ENCODE data around the gene RNU6-9.
"Not testable (repeated sequence)": the region's sequence is repeated elsewhere in the genome, so short reads cannot be mapped to it uniquely, and the experiment has no call there.

RNU6-9 gene

DNA sequence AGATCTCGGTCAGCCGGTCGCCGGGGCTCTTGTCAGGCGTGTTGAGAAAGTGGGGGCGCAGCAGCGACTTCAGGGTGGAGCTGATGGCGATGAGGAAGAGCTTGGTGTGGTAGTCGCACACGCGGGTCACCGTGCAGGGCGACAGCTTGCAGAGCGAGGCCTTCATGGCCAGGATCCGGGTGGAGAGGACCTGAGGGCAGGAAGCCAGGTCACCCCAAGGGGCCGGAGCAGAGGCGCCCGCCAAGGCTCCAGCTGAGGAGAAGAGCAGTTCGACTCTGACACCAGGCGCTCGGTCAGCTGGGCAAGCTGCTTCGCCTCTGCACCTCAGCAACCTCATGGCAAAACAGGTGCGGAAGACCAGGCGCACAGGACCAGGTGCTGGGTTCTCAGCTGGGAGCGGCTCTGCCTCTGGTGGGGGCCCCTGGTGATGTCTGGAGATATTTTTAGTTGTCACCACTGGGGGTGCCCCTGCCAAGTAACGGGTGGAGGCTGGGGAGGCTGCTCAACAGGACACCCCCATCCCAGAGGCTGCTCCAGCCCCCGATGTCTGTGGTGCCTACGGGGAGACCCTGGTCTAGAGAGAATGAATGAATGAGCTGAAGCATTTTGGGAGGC, 17.9 kb upstream of the RNU6-9 start (continued):
- TF ChIP-seq POU6F1 (CRISPR knock-in tag; IDR thresholded peaks at IDR 0.05; ENCODE audit: borderline replicate concordance, low read depth) = no peak
- TF ChIP-seq ZNF70 (CRISPR knock-in tag; IDR thresholded peaks at IDR 0.05) = no peak
- TF ChIP-seq ZFP30 (CRISPR knock-in tag; IDR thresholded peaks at IDR 0.05) = no peak
- TF ChIP-seq GLIS3 (CRISPR knock-in tag; IDR thresholded peaks at IDR 0.05) = no peak
- no peak for TF ChIP-seq RARB (CRISPR knock-in tag; IDR thresholded peaks at IDR 0.05)

- TF ChIP-seq CSRNP3 (CRISPR knock-in tag; IDR thresholded peaks at IDR 0.05) (no peak), ZNF8 (CRISPR knock-in tag; IDR thresholded peaks at IDR 0.05) (no peak), ZFP30 (CRISPR knock-in tag; IDR thresholded peaks at IDR 0.05) (no peak), ESRRG (CRISPR knock-in tag; IDR thresholded peaks at IDR 0.05) (no peak), ZNF70 (CRISPR knock-in tag; IDR thresholded peaks at IDR 0.05) (no peak), ZC3H10 (CRISPR knock-in tag; IDR thresholded peaks at IDR 0.05) (no peak), SNAI2 (CRISPR knock-in tag; IDR thresholded peaks at IDR 0.05) (no peak), CSDC2 (CRISPR knock-in tag; IDR thresholded peaks at IDR 0.05) (no peak), PPARA (CRISPR knock-in tag; IDR thresholded peaks at IDR 0.05; ENCODE audit: borderline replicate concordance) (no peak), TOX (CRISPR knock-in tag; IDR thresholded peaks at IDR 0.05; ENCODE audit: borderline replicate concordance) (no peak), ISL1 (CRISPR knock-in tag; IDR thresholded peaks at IDR 0.05) (no peak), POU6F1 (CRISPR knock-in tag; IDR thresholded peaks at IDR 0.05; ENCODE audit: borderline replicate concordance, low read depth) (no peak), RARB (CRISPR knock-in tag; IDR thresholded peaks at IDR 0.05) (no peak), TCF4 (CRISPR knock-in tag; IDR thresholded peaks at IDR 0.05; ENCODE audit: borderline replicate concordance) (no peak), GLIS3 (CRISPR knock-in tag; IDR thresholded peaks at IDR 0.05) (no peak)
- TF ChIP-seq, protein P1, sequence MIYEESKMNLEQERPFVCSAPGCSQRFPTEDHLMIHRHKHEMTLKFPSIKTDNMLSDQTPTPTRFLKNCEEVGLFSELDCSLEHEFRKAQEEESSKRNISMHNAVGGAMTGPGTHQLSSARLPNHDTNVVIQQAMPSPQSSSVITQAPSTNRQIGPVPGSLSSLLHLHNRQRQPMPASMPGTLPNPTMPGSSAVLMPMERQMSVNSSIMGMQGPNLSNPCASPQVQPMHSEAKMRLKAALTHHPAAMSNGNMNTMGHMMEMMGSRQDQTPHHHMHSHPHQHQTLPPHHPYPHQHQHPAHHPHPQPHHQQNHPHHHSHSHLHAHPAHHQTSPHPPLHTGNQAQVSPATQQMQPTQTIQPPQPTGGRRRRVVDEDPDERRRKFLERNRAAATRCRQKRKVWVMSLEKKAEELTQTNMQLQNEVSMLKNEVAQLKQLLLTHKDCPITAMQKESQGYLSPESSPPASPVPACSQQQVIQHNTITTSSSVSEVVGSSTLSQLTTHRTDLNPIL (CRISPR knock-in tag; IDR thresholded peaks at IDR 0.05; ENCODE audit: low read depth) = no peak
- TF ChIP-seq, protein P2, sequence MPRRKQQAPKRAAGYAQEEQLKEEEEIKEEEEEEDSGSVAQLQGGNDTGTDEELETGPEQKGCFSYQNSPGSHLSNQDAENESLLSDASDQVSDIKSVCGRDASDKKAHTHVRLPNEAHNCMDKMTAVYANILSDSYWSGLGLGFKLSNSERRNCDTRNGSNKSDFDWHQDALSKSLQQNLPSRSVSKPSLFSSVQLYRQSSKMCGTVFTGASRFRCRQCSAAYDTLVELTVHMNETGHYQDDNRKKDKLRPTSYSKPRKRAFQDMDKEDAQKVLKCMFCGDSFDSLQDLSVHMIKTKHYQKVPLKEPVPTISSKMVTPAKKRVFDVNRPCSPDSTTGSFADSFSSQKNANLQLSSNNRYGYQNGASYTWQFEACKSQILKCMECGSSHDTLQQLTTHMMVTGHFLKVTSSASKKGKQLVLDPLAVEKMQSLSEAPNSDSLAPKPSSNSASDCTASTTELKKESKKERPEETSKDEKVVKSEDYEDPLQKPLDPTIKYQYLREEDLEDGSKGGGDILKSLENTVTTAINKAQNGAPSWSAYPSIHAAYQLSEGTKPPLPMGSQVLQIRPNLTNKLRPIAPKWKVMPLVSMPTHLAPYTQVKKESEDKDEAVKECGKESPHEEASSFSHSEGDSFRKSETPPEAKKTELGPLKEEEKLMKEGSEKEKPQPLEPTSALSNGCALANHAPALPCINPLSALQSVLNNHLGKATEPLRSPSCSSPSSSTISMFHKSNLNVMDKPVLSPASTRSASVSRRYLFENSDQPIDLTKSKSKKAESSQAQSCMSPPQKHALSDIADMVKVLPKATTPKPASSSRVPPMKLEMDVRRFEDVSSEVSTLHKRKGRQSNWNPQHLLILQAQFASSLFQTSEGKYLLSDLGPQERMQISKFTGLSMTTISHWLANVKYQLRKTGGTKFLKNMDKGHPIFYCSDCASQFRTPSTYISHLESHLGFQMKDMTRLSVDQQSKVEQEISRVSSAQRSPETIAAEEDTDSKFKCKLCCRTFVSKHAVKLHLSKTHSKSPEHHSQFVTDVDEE (CRISPR knock-in tag; IDR thresholded peaks at IDR 0.05) = no peak
- no peak for ATAC-seq
These were observed 17.2 kb upstream of the RNU6-9 start for GRCh38 chr19:876089-876488.

GRCh38 chr19:876780-877314, 16.4 kb upstream of the RNU6-9 start:
- no peak for ATAC-seq
- TF ChIP-seq BACH2 (CRISPR knock-in tag; IDR thresholded peaks at IDR 0.05; ENCODE audit: borderline replicate concordance) (no peak), SNAI2 (CRISPR knock-in tag; IDR thresholded peaks at IDR 0.05) (no peak)

DNA sequence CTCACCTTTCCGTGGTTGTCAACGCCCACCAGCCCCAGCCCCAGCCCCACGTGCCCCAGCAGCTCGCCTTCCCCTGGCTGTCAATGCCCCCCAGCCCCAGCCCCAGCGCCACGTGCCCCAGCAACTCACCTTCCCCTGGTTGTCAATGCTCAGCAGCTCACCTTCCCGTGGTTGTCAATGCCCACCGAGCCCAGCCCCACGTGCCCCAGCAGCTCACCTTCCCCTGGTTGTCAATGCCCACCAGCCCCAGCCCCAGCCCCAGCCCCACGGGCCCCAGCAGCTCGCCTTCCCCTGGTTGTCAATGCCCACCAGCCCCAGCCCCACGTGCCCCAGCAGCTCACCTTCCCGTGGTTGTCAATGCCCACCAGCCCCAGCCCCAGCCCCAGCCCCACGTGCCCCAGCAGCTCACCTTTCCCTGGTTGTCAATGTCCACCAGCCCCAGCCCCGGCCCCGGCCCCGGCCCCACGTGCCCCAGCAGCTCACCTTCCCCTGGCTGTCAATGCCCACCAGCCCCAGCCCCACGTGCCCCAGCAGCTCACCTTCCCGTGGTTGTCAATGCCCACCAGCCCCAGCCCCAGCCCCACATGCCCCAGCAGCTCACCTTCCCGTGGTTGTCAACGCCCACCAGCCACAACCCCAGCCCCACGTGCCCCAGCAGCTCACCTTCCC, 15.2 kb upstream of the RNU6-9 start:
- not testable (repeated sequence) for ATAC-seq

DNA sequence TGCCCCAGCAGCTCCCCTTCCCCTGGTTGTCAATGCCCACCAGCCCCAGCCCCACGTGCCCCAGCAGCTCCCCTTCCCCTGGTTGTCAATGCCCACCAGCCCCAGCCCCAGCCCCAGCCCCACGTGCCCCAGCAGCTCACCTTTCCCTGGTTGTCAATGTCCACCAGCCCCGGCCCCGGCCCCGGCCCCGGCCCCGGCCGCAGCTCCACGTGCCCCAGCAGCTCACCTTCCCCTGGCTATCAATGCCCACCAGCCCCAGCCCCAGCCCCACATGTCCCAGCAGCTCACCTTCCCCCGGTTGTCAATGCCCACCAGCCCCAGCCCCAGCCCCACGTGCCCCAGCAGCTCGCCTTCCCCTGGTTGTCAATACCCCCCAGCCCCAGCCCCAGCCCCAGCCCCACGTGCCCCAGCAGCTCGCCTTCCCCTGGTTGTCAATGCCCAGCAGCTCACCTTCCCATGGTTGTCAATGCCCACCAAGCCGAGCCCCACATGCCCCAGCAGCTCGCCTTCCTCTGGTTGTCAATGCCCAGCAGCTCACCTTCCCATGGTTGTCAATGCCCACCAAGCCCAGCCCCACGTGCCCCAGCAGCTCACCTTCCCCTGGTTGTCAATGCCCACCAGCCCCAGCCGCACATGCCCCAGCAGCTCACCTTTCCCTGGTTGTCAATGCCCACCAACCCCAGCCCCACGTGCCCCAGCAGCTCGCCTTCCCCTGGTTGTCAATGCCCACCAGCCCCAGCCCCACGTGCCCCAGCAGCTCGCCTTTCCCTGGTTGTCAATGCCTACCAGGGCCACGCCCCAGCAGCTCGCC, 14.3 kb upstream of the RNU6-9 start:
- not testable (repeated sequence) for ATAC-seq

All from SK-N-SH treated with all-trans-retinoic acid at 6 μM for 48 hours (cell line).